Panc1 (cell line): ENCODE measurements around the gene SLC16A1. TPM values are rescaled to one million over a fixed set of nuclear protein-coding genes. Genes with fewer than 3 reads are reported as not detected.

ENCODE experiments used
- ATAC-seq: fragments of 200-7000 bp; cut with Tn5 transposase; 2 replicates; pipeline ENCODE4 v1.9.1; 2020; ENCODE audit warnings: mild to moderate bottlenecking, moderate library complexity
- BruUV-seq: library from RNA; stranded (reverse); fragments of 400-500 nt; replicated peaks from 2 replicates; lab custom pipeline; 2021; lab: Mats Ljungman, UMichigan
- CTCF ChIA-PET: fragments of 300-600 bp; sonication (Branson Sonifier 250); formaldehyde crosslinking; loops from one replicate; lab custom pipeline; 2022; ENCODE audit warnings: antibody characterized with exemption; lab: Charles Lee
- POLR2A ChIA-PET: fragments of 300-600 bp; sonication (Branson Sonifier 250); formaldehyde crosslinking; loops from one replicate; lab custom pipeline; 2022; ENCODE audit warnings: antibody characterized with exemption; lab: Charles Lee
- DNase-seq: peaks from one replicate; pipeline ENCODE4 v3.0.0-alpha.2; 2010; ENCODE audit warnings: low read depth, low spot score
- H3K27ac ChIP-seq: 2 replicates; pipeline ENCODE4 v1.5.1; 2011; ENCODE audit warnings: mild to moderate bottlenecking, low read length, inconsistent platforms
- H3K27me3 ChIP-seq: fragments of 200-500 bp; sonication (Bioruptor generic); 2 replicates; pipeline ENCODE4 v1.6.0; 2014; ENCODE audit warnings: low read length, inconsistent platforms; ENCODE audit not compliant: control insufficient read depth, insufficient read depth
- H3K36me3 ChIP-seq: fragments of 200-500 bp; sonication (Bioruptor generic); 2 replicates; pipeline ENCODE4 v1.5.1; 2014; ENCODE audit warnings: inconsistent platforms, mild to moderate bottlenecking, low read length, moderate library complexity; ENCODE audit not compliant: control insufficient read depth, insufficient read depth
- H3K4me1 ChIP-seq: 2 replicates; pipeline ENCODE4 v1.5.1; 2011; ENCODE audit warnings: inconsistent platforms, mild to moderate bottlenecking, low read length, moderate library complexity; ENCODE audit not compliant: control insufficient read depth, insufficient read depth
- H3K4me3 ChIP-seq, 2 experiments: 2 replicates each; pipeline ENCODE4 v1.5.1; 2011 to 2012; ENCODE audit warnings: low read depth in 2 of 2, low read length in 2 of 2, mild to moderate bottlenecking in 2 of 2, inconsistent platforms in 1 of 2, moderate library complexity in 1 of 2
- H3K9me3 ChIP-seq: fragments of 200-500 bp; sonication (Bioruptor generic); 2 replicates; pipeline ENCODE4 v1.5.1; 2014; ENCODE audit warnings: low read depth, mild to moderate bottlenecking, inconsistent platforms, low read length, moderate library complexity; ENCODE audit not compliant: control insufficient read depth, insufficient read depth
- CTCF ChIP-seq: fragments of 450-650 bp; IDR thresholded peaks from 2 replicates; pipeline ENCODE4 v1.5.1; 2017; ENCODE audit warnings: mild to moderate bottlenecking
- POLR2AphosphoS5 ChIP-seq: IDR thresholded peaks from 2 replicates; pipeline ENCODE4 v1.6.1; 2012; ENCODE audit warnings: mild to moderate bottlenecking, low read depth, low read length, moderate library complexity
- REST ChIP-seq, 2 experiments: IDR thresholded peaks; 2 replicates each; pipeline ENCODE4 v1.6.1; 2011 to 2012; ENCODE audit warnings: low read depth in 2 of 2, control low read depth in 1 of 2, low read length in 1 of 2, mild to moderate bottlenecking in 1 of 2, moderate library complexity in 1 of 2; ENCODE audit not compliant: insufficient read depth in 1 of 2
- SIN3A ChIP-seq: IDR thresholded peaks from 2 replicates; pipeline ENCODE4 v1.6.1; 2012; ENCODE audit warnings: low read depth, mild to moderate bottlenecking, low read length, moderate library complexity, borderline replicate concordance; ENCODE audit not compliant: insufficient read depth
- TCF7L2 ChIP-seq: IDR thresholded peaks from 2 replicates; pipeline ENCODE4 v1.6.1; 2011; ENCODE audit warnings: mild to moderate bottlenecking, low read depth, low read length, inconsistent platforms
- in situ Hi-C: cut with HindIII; loops from 2 replicates; pipeline ENCODE4 v1.10.0; 2016; ENCODE audit warnings: low sequenced_read_pairs, low pct_unique_long_range_greater_than_20kb
- intact Hi-C: fragments of 100-400 bp; cut with micrococcal nuclease; formaldehyde crosslinking; loops from one replicate; pipeline ENCODE4 v1.10.0; 2022; ENCODE audit not compliant: unreplicated experiment
- total RNA-seq: library from RNA; stranded (reverse); gene quantifications from one replicate; pipeline ENCODE4 v1.2.1, GENCODE V29; 2021; ENCODE audit not compliant: unreplicated experiment

Gene SLC16A1
- total RNA-seq, 1 experiment from 2014 or later, result 51.5 TPM

- BruUV-seq, result no TSS peak
- no peaks in the 10 kb centered on the region for H3K9me3 ChIP-seq
- ChIA-PET POLR2A (no interaction called here), CTCF (interaction anchor here (0.6 kb wide), 1 partner anchor 131 kb away, joined by 6 read pairs; no protein-coding TSS in a partner anchor)
- no peaks in the 10 kb centered on the region for H3K4me1 ChIP-seq
- in situ Hi-C loops, result no loop called here
- ATAC-seq (no peak), DNase-seq (no peak)
- H3K4me3 ChIP-seq, result no peak overlapping the region
- no peaks in the 10 kb centered on the region for H3K27me3 ChIP-seq
- intact Hi-C loops, result no loop called here
- H3K36me3 ChIP-seq, result no peaks in the 10 kb centered on the region; the same call in 1 of the 2 replicates
- H3K27ac ChIP-seq, result no peak overlapping the region
- TF ChIP-seq POLR2AphosphoS5, result no peak
- TF ChIP-seq REST (IDR thresholded peaks at IDR 0.05; ENCODE audit: insufficient read depth in 1 of 2, low read depth in 2 of 2, low read length in 1 of 2), result no peak
- TF ChIP-seq CTCF, result no peak
- TF ChIP-seq TCF7L2, result no peak
- no peak for TF ChIP-seq SIN3A
Observed at GRCh38 chr1:112911506-112912220, 44.3 kb downstream of the SLC16A1 start.

- Histone ChIP-seq H3K36me3 (no peaks in the 10 kb centered on the region; the same call in 1 of the 2 replicates), H3K27ac (no peak overlapping the region), H3K9me3 (no peaks in the 10 kb centered on the region), H3K4me1 (no peaks in the 10 kb centered on the region), H3K27me3 (no peaks in the 10 kb centered on the region), H3K4me3 (no peak overlapping the region)
- no TSS peak for BruUV-seq
- TF ChIP-seq TCF7L2 (no peak), REST (IDR thresholded peaks at IDR 0.05; ENCODE audit: insufficient read depth in 1 of 2, low read depth in 2 of 2, low read length in 1 of 2) (no peak)
- in situ Hi-C loops (no loop called here), intact Hi-C loops (no loop called here)
- DNase-seq (no peak), ATAC-seq (no peak)
- ChIA-PET POLR2A (no interaction called here), CTCF (no interaction called here)
Observed at GRCh38 chr1:112909847-112910246, 46.1 kb downstream of the SLC16A1 start.
